Measurements from ENCODE around the gene DIAPH3. TPM values are rescaled to one million over a fixed set of nuclear protein-coding genes. Genes with fewer than 3 reads are reported as not detected.

DIAPH3 gene
- total and polyA plus RNA-seq, 2 experiments from 2014 or later = 2.9 to 5.2 TPM

DNA sequence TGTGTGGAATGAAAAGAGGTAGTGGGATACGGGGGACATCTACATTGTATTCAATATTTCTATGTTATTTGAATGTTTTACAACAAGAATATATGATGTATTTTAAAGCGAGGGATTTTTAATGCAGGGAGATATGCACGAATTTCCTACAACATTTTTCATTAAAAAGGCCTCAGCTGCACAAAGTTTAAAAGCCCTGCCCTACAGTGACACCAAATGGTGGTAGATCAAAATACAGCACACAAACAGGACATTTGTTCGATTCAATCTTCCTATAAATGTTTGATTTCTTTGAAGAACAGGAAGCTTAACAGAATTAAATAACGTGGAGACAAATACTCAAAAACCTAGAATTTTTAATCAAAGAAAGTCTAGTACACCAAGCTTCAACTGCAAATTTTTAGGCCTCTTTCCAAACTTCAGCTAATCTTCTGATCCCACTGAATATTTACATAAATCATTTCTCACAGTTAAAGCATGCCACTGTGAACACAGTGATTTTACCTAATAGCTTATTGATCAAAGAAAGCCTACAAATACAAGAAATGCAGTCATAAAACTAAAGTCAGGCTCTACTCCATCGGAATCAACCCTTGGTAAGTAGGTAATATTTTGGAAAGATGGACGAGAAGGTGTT is 257.2 kb downstream of the DIAPH3 start:
- no peaks in the 10 kb centered on the region for H3K9me3 ChIP-seq (ENCODE audit: low read depth)
- no peaks in the 10 kb centered on the region for H3K4me1 ChIP-seq (ENCODE audit: low read depth)
- no peaks in the 10 kb centered on the region for H3K27me3 ChIP-seq
- TF ChIP-seq, protein P1, sequence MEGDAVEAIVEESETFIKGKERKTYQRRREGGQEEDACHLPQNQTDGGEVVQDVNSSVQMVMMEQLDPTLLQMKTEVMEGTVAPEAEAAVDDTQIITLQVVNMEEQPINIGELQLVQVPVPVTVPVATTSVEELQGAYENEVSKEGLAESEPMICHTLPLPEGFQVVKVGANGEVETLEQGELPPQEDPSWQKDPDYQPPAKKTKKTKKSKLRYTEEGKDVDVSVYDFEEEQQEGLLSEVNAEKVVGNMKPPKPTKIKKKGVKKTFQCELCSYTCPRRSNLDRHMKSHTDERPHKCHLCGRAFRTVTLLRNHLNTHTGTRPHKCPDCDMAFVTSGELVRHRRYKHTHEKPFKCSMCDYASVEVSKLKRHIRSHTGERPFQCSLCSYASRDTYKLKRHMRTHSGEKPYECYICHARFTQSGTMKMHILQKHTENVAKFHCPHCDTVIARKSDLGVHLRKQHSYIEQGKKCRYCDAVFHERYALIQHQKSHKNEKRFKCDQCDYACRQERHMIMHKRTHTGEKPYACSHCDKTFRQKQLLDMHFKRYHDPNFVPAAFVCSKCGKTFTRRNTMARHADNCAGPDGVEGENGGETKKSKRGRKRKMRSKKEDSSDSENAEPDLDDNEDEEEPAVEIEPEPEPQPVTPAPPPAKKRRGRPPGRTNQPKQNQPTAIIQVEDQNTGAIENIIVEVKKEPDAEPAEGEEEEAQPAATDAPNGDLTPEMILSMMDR (IDR thresholded peaks at IDR 0.05; ENCODE audit: low read depth, low read length) = peak; percentile 70
- no peak overlapping the region for H3K27ac ChIP-seq
- H3K4me3 ChIP-seq = no peak overlapping the region
- H3K36me3 ChIP-seq = no peaks in the 10 kb centered on the region
- DNase-seq (ENCODE audit: low read depth in 1 of 2, low spot score in 1 of 2) = peak; percentile 40 to 68

DNA sequence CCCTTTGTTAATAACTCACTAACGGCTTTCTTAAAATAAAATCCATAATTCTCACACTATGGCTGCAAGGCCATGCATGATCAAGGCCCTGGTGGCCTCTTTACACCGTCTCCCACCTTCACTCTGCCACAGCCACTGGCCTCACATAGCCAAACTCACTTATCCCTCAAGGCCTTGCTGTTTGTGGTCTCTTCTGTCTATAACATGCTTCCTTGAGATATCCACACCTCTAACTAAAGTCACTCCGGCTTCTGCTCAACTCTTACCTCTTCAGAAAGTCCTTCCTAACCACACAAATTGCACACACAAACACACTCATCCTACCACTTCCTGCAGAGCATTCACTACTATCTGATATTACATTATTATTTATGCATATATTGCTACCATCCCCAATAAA is 262.5 kb downstream of the DIAPH3 start:
- H3K27me3 ChIP-seq = no peaks in the 10 kb centered on the region
- no peak for DNase-seq (ENCODE audit: low read depth in 1 of 2, low spot score in 1 of 2)
- no peak overlapping the region for H3K27ac ChIP-seq
- no peaks in the 10 kb centered on the region for H3K36me3 ChIP-seq
- TF ChIP-seq, protein P1 (IDR thresholded peaks at IDR 0.05; ENCODE audit: low read depth, low read length) = no peak
- peaks cover 4% of the 10 kb centered on the region for H3K4me1 ChIP-seq (ENCODE audit: low read depth)
- no peaks in the 10 kb centered on the region for H3K9me3 ChIP-seq (ENCODE audit: low read depth)
- no peak overlapping the region for H3K4me3 ChIP-seq

DNA sequence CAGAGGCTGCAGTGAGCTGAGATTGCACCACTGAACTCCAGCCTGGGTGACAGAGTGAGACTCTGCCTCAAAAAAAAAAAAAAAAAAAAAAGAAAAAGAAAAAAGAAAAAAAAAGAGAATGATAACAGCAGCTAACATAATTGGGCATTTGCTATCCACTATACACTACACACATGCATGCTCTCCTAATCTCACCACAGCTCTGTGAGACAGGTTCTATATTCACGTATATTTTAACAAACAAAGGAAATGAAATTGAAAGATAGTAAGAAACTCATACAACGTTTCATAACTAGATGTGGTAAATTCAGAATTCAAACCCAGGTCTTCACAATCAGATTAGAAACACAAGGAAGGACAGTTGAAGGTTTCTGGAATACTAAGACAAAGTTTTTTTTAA is 265.7 kb downstream of the DIAPH3 start:
- Histone ChIP-seq H3K36me3 (no peaks in the 10 kb centered on the region), H3K27me3 (no peaks in the 10 kb centered on the region), H3K27ac (no peak overlapping the region), H3K4me1 (ENCODE audit: low read depth) (peaks cover 4% of the 10 kb centered on the region), H3K4me3 (no peak overlapping the region), H3K9me3 (ENCODE audit: low read depth) (no peaks in the 10 kb centered on the region)
- TF ChIP-seq, protein P1 (IDR thresholded peaks at IDR 0.05; ENCODE audit: low read depth, low read length) = no peak
- no peak for DNase-seq (ENCODE audit: low read depth in 1 of 2, low spot score in 1 of 2)

DNA sequence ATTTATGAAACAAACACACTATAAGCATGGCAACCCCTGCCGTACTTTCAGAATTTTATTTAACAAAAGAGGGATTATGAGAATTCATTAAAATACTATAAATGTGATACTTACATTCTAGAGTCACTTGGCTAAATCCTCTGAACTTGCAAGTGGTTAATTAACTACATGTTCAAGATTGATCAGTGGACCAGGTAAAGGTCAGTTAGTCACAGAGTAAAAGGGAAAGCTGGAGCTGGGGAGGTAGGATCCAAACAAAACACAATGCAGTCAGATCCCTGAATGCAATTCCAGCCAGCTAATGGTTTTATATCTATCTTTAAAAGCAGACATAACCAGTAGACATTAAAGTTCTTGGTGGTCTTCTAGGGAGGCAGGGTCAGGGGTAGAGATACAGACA is 270.5 kb downstream of the DIAPH3 start:
- no peak for DNase-seq (ENCODE audit: low read depth in 1 of 2, low spot score in 1 of 2)
- Histone ChIP-seq H3K4me3 (no peak overlapping the region), H3K27me3 (no peaks in the 10 kb centered on the region), H3K4me1 (ENCODE audit: low read depth) (no peaks in the 10 kb centered on the region), H3K9me3 (ENCODE audit: low read depth) (no peaks in the 10 kb centered on the region), H3K27ac (no peak overlapping the region), H3K36me3 (no peaks in the 10 kb centered on the region)
- TF ChIP-seq, protein P1 (IDR thresholded peaks at IDR 0.05; ENCODE audit: low read depth, low read length) = no peak

DNA sequence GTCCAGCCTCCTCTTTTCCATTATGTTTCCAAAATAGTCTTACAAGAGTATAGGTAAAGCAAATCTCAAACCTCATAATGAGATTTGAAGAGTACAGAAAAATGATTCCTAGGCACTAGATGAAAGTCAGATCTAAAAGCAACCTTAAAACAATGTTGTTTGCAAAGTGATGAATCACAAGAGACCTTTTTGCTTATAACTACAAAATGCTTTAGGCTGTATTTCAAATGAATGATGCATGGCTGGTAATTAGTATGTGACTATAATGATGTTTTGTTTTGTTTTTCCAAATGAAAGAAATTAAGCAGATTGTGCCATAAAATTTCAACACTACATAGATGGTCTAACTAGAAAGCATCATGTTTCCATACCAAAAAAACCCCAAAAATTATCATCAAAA is 272.7 kb downstream of the DIAPH3 start:
- no peaks in the 10 kb centered on the region for H3K9me3 ChIP-seq (ENCODE audit: low read depth)
- no peaks in the 10 kb centered on the region for H3K27me3 ChIP-seq
- H3K4me3 ChIP-seq = no peak overlapping the region
- H3K36me3 ChIP-seq = no peaks in the 10 kb centered on the region
- H3K27ac ChIP-seq = no peak overlapping the region
- H3K4me1 ChIP-seq (ENCODE audit: low read depth) = no peaks in the 10 kb centered on the region
- TF ChIP-seq, protein P1 (IDR thresholded peaks at IDR 0.05; ENCODE audit: low read depth, low read length) = no peak
- DNase-seq (ENCODE audit: low read depth in 1 of 2, low spot score in 1 of 2) = no peak

All from cardiac muscle cell (in vitro differentiated cells and primary cell).